GM10248 (cell line): ENCODE results near the gene MAPT.

Experiments
- CTCF ChIA-PET: fragments of 300-600 bp; sonication (Branson Sonifier 250); formaldehyde crosslinking; extraction: SDS; loops from one replicate; lab custom pipeline; 2021; ENCODE audit warnings: antibody characterized with exemption; lab: Yijun Ruan, JAX
- POLR2A ChIA-PET: fragments of 350-650 bp; sonication (Branson Sonifier 250); formaldehyde crosslinking; extraction: SDS; loops from one replicate; lab custom pipeline; 2020; ENCODE audit warnings: antibody characterized with exemption; lab: Yijun Ruan, JAX
- DNase-seq: peaks from one replicate; pipeline ENCODE4 v3.0.0; 2012; ENCODE audit errors: extremely low spot score
- CTCF ChIP-seq: IDR thresholded peaks from 2 replicates; pipeline ENCODE4 v1.5.1; 2012; ENCODE audit warnings: mild to moderate bottlenecking, low read depth; ENCODE audit errors: extremely low read depth, missing control alignments, control extremely low read depth

The MAPT gene

GRCh38 chr17:45940293-45940692 lies 45.9 kb downstream of the MAPT start:
- ChIA-PET CTCF (interaction anchor here (1.1 to 1.8 kb wide), 3 partner anchors 9 to 108 kb away, joined by 3 to 12 read pairs (median 3); no protein-coding TSS in a partner anchor), POLR2A (no interaction called here)
- DNase-seq: no peak
- TF ChIP-seq CTCF: no peak

GRCh38 chr17:45940826-45941225 lies 46.5 kb downstream of the MAPT start:
- CTCF ChIA-PET: interaction anchor here (1.1 to 1.8 kb wide), 2 partner anchors 9 to 89 kb away, joined by 3 to 12 read pairs; no protein-coding TSS in a partner anchor

GRCh38 chr17:45941395-45941794 lies 47.0 kb downstream of the MAPT start:
- no peak for TF ChIP-seq CTCF
- POLR2A ChIA-PET: no interaction called here
- no peak for DNase-seq
- CTCF ChIA-PET: interaction anchor here (1.8 kb wide), 1 partner anchor 8 kb away, joined by 12 read pairs; no protein-coding TSS in a partner anchor

More at GRCh38 chr17:45940826-45941225, 46.5 kb downstream of the MAPT start:
- POLR2A ChIA-PET: no interaction called here
- DNase-seq: no peak
- TF ChIP-seq CTCF: no peak

GRCh38 chr17:45942284-45942683 lies 47.9 kb downstream of the MAPT start:
- CTCF ChIA-PET: interaction anchor here (1.1 kb wide), 1 partner anchor 32 kb away, joined by 3 read pairs; no protein-coding TSS in a partner anchor
- no peak for DNase-seq
- no peak for TF ChIP-seq CTCF
- POLR2A ChIA-PET: no interaction called here

GRCh38 chr17:45946841-45947256 lies 52.5 kb downstream of the MAPT start:
- ChIA-PET CTCF (interaction anchor here (2.8 kb wide), 1 partner anchor 16 kb away, joined by 8 read pairs; no protein-coding TSS in a partner anchor), POLR2A (no interaction called here)
- DNase-seq: no peak
- TF ChIP-seq CTCF: no peak

GRCh38 chr17:45948498-45948880 lies 54.1 kb downstream of the MAPT start:
- ChIA-PET CTCF (interaction anchor here (0.9 to 2.8 kb wide), 11 partner anchors 13 to 117 kb away, joined by 3 to 12 read pairs (median 5); no protein-coding TSS in a partner anchor), POLR2A (no interaction called here)
- TF ChIP-seq CTCF: no peak
- DNase-seq: no peak
